ENCODE measurements around the gene SLC18B1.

Gene SLC18B1

DNA sequence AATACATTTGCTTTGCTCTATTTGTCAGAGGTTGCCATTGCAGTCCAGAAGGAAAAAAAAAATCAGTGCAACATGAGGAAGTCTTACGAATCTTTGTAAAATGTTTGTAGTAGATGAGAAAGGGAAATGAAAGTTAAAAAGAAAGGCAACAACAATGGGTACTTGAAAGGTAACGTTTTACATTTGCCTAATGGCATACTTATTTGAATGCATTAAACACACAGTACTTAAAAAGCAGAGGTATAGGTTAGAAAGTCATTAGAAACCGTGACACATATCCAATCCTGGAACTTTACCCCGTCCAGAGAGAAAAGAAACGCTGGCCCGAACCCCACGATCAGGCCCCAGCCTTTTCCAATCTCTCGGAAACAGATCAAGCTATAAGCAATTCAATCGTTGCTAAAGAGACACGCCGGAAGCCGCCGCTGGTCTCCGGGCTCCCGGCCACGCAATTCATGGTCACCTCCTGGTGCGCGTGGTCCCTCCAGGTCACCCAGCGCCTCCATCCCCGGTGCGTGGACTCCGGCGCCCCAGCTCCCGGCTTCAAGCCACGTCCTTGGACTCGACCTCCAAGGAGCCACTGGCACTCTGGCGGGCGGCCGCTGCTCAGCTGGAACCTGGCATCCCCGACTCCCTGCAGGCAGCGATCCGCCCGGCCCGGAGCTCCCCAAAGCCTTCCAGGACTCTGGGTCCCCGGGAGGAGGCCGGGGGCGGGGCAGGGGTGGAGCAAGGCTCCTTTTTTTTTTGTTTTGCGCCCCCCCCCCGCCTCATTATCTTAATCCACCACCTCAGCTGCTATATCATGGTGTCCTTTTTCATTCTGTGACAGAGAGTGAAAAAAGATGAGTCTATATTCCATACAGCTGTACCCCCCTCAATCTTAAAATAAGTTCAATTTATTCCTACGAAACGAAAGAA lies at the start of gene SLC18B1:
SLC18B1 (minus strand) TSS at position 687 of the 918 bp plus-strand sequence; CDS start at position 506, 181 bp downstream.
- peak within 1 kb of the TSS; percentile 64 for H3K27ac ChIP-seq

GRCh38 chr6:132843316-132844035 lies 45.0 kb upstream of the SLC18B1 start:
- no peak overlapping the region for H3K27ac ChIP-seq
- no peak for TF ChIP-seq CTCF (conservative IDR thresholded peaks at IDR 0.05)
- no peak for TF ChIP-seq ZFX (IDR thresholded peaks at IDR 0.05)

More for the DNA sequence above, at the start of gene SLC18B1:
- TF ChIP-seq CTCF (conservative IDR thresholded peaks at IDR 0.05) = no peak
- TF ChIP-seq ZFX (IDR thresholded peaks at IDR 0.05) = no peak

- no peak overlapping the region for H3K27ac ChIP-seq
- TF ChIP-seq ZFX (IDR thresholded peaks at IDR 0.05) (no peak), CTCF (conservative IDR thresholded peaks at IDR 0.05) (no peak)
Measured at GRCh38 chr6:132841966-132842365, 43.5 kb upstream of the SLC18B1 start.

GRCh38 chr6:132832891-132833290 lies 34.5 kb upstream of the SLC18B1 start:
- no peak overlapping the region for H3K27ac ChIP-seq
- no peak for TF ChIP-seq CTCF (conservative IDR thresholded peaks at IDR 0.05)
- no peak for TF ChIP-seq ZFX (IDR thresholded peaks at IDR 0.05)

GRCh38 chr6:132830334-132830751 lies 31.9 kb upstream of the SLC18B1 start:
- H3K27ac ChIP-seq = no peak overlapping the region
- TF ChIP-seq ZFX (IDR thresholded peaks at IDR 0.05) (no peak), CTCF (conservative IDR thresholded peaks at IDR 0.05) (peak; percentile 77)

- H3K27ac ChIP-seq = no peak overlapping the region
- TF ChIP-seq ZFX (IDR thresholded peaks at IDR 0.05) = no peak
- TF ChIP-seq CTCF (conservative IDR thresholded peaks at IDR 0.05) = no peak
Measured at GRCh38 chr6:132820629-132821381, 22.4 kb upstream of the SLC18B1 start.

All from C4-2B (cell line).